IMR-90 (cell line): ENCODE measurements around the gene RPS6KA2. TPM values are rescaled to one million over a fixed set of nuclear protein-coding genes. Genes with fewer than 3 reads are reported as not detected.

ENCODE experiments used
- ATAC-seq: fragments of 200-7000 bp; cut with Tn5 transposase; 2 replicates; pipeline ENCODE4 v1.9.1; 2020; ENCODE audit warnings: low read depth, mild to moderate bottlenecking, moderate library complexity
- BruUV-seq: library from RNA; stranded (reverse); fragments of 400-500 nt; replicated peaks from 2 replicates; lab custom pipeline; 2021; lab: Mats Ljungman, UMichigan
- CTCF ChIA-PET: fragments of 300-600 bp; formaldehyde crosslinking; extraction: SDS; loops from one replicate; lab custom pipeline; 2021; ENCODE audit warnings: antibody characterized with exemption; lab: Yijun Ruan, JAX
- POLR2A ChIA-PET: fragments of 300-600 bp; sonication (Branson Sonifier 250); formaldehyde crosslinking; loops from one replicate; lab custom pipeline; 2022; ENCODE audit warnings: antibody characterized with exemption; ENCODE audit not compliant: unreplicated experiment; lab: Charles Lee
- DNase-seq: peaks from one replicate; pipeline ENCODE4 v3.0.0; 2013
- H2AFZ ChIP-seq: replicated peaks from 2 replicates; pipeline ENCODE3; 2013; ENCODE audit warnings: low read length, mild to moderate bottlenecking; ENCODE audit not compliant: poor library complexity
- H2AK5ac ChIP-seq: 2 replicates; pipeline ENCODE4 v1.6.1; 2013; ENCODE audit warnings: low read depth, low read length, inconsistent platforms
- H2AK9ac ChIP-seq: replicated peaks from 2 replicates; pipeline ENCODE3; 2013; ENCODE audit warnings: mild to moderate bottlenecking, low read depth, low read length, moderate library complexity; ENCODE audit not compliant: poor library complexity
- H2BK120ac ChIP-seq: 2 replicates; pipeline ENCODE4 v1.6.1; 2013; ENCODE audit warnings: low read depth, low read length, inconsistent platforms
- H2BK15ac ChIP-seq: 3 replicates; pipeline ENCODE4 v1.6.1; 2013; ENCODE audit warnings: low read depth, low read length, inconsistent platforms
- H2BK20ac ChIP-seq: 2 replicates; pipeline ENCODE4 v1.6.1; 2013; ENCODE audit warnings: low read depth, mild to moderate bottlenecking, inconsistent platforms, low read length, moderate library complexity
- H2BK5ac ChIP-seq: 2 replicates; pipeline ENCODE4 v1.6.1; 2013; ENCODE audit warnings: mild to moderate bottlenecking, low read depth, low read length, inconsistent platforms; ENCODE audit not compliant: poor library complexity, severe bottlenecking
- H3K14ac ChIP-seq: replicated peaks from 2 replicates; pipeline ENCODE4 v1.6.1; 2013; ENCODE audit warnings: low read depth, low read length, inconsistent platforms
- H3K18ac ChIP-seq: 2 replicates; pipeline ENCODE4 v1.6.1; 2013; ENCODE audit warnings: low read depth, low read length, control low read depth
- H3K23ac ChIP-seq: 2 replicates; pipeline ENCODE4 v1.6.1; 2013; ENCODE audit warnings: low read depth, low read length, inconsistent platforms
- H3K27ac ChIP-seq: 2 replicates; pipeline ENCODE4 v1.5.1; 2013; ENCODE audit warnings: mild to moderate bottlenecking, control low read depth, low read length; ENCODE audit not compliant: insufficient read depth
- H3K27me3 ChIP-seq: 2 replicates; pipeline ENCODE4 v1.6.1; 2013; ENCODE audit warnings: low read length; ENCODE audit not compliant: control insufficient read depth, insufficient read depth
- H3K36me3 ChIP-seq: 2 replicates; pipeline ENCODE4 v1.6.1; 2013; ENCODE audit warnings: low read length, mixed read lengths; ENCODE audit not compliant: control insufficient read depth, insufficient read depth
- H3K4ac ChIP-seq: 2 replicates; pipeline ENCODE4 v1.6.1; 2013; ENCODE audit warnings: low read depth, low read length, inconsistent platforms
- H3K4me1 ChIP-seq: 2 replicates; pipeline ENCODE4 v1.6.1; 2013; ENCODE audit warnings: low read length, mixed read lengths; ENCODE audit not compliant: control insufficient read depth, insufficient read depth
- H3K4me2 ChIP-seq: 2 replicates; pipeline ENCODE4 v1.6.1; 2013; ENCODE audit warnings: low read depth, mild to moderate bottlenecking, control low read depth, low read length, moderate library complexity
- H3K4me3 ChIP-seq: 2 replicates; pipeline ENCODE4 v1.5.1; 2013; ENCODE audit warnings: low read depth, mild to moderate bottlenecking, control low read depth, low read length, moderate library complexity; ENCODE audit not compliant: insufficient read depth
- H3K56ac ChIP-seq: 2 replicates; pipeline ENCODE4 v1.6.1; 2013; ENCODE audit warnings: low read length, inconsistent platforms; ENCODE audit not compliant: insufficient read depth; ENCODE audit errors: extremely low read depth
- H3K79me1 ChIP-seq, 2 experiments: 2 replicates each; pipeline ENCODE4 v1.6.1; 2013; ENCODE audit warnings: low read length in 2 of 2, inconsistent platforms in 1 of 2, low read depth in 1 of 2
- H3K9ac ChIP-seq: 2 replicates; pipeline ENCODE4 v1.6.1; 2013; ENCODE audit warnings: low read depth, low read length, control low read depth
- H3K9me1 ChIP-seq: 2 replicates; pipeline ENCODE4 v1.6.1; 2013; ENCODE audit warnings: low read length, inconsistent platforms; ENCODE audit not compliant: insufficient read depth
- H3K9me3 ChIP-seq: 2 replicates; pipeline ENCODE4 v1.6.1; 2013; ENCODE audit warnings: low read length; ENCODE audit not compliant: control insufficient read depth, insufficient read depth
- H4K20me1 ChIP-seq: 2 replicates; pipeline ENCODE4 v1.6.1; 2013; ENCODE audit warnings: low read length, inconsistent platforms; ENCODE audit not compliant: insufficient read depth
- H4K5ac ChIP-seq: 2 replicates; pipeline ENCODE4 v1.6.1; 2013; ENCODE audit warnings: mild to moderate bottlenecking, low read depth, low read length, control low read depth
- H4K8ac ChIP-seq, 2 experiments: 2 replicates each; pipeline ENCODE4 v1.6.1; 2013; ENCODE audit warnings: low read depth in 2 of 2, low read length in 2 of 2, control low read depth in 1 of 2, inconsistent platforms in 1 of 2
- H4K91ac ChIP-seq: 2 replicates; pipeline ENCODE4 v1.6.1; 2013; ENCODE audit warnings: low read depth, low read length, inconsistent platforms; ENCODE audit not compliant: insufficient read depth
- BHLHE40 ChIP-seq: fragments of 150-350 bp; IDR thresholded peaks from 2 replicates; pipeline ENCODE4 v1.6.1; 2016; ENCODE audit warnings: mild to moderate bottlenecking, low read depth, low read length
- CEBPB ChIP-seq: IDR thresholded peaks from 2 replicates; pipeline ENCODE4 v1.6.1; 2012; ENCODE audit warnings: low read depth, low read length, improper control_type of control experiment
- CHD1 ChIP-seq: IDR thresholded peaks from 2 replicates; pipeline ENCODE4 v1.6.1; 2012; ENCODE audit warnings: low read depth, low read length, improper control_type of control experiment
- FOS ChIP-seq: fragments of 150-350 bp; IDR thresholded peaks from 2 replicates; pipeline ENCODE4 v1.6.1; 2016; ENCODE audit warnings: low read depth, low read length
- MAFK ChIP-seq: IDR thresholded peaks from 2 replicates; pipeline ENCODE4 v1.6.1; 2012; ENCODE audit warnings: low read depth, low read length, improper control_type of control experiment
- MAZ ChIP-seq: IDR thresholded peaks from 2 replicates; pipeline ENCODE4 v1.6.1; 2012; ENCODE audit warnings: low read depth, mild to moderate bottlenecking, low read length, improper control_type of control experiment, moderate library complexity, borderline replicate concordance
- MXI1 ChIP-seq: IDR thresholded peaks from 2 replicates; pipeline ENCODE4 v1.6.1; 2012; ENCODE audit warnings: low read depth, mild to moderate bottlenecking, low read length, moderate library complexity, borderline replicate concordance
- NFE2L2 ChIP-seq: fragments of 150-350 bp; IDR thresholded peaks from 2 replicates; pipeline ENCODE4 v1.6.1; 2016; ENCODE audit warnings: low read depth, mild to moderate bottlenecking, low read length
- POLR2A ChIP-seq: IDR thresholded peaks from 2 replicates; pipeline ENCODE4 v1.6.1; 2012; ENCODE audit warnings: mild to moderate bottlenecking, low read depth, low read length
- RAD21 ChIP-seq: IDR thresholded peaks from 2 replicates; pipeline ENCODE4 v1.6.1; 2012; ENCODE audit warnings: low read length, improper control_type of control experiment
- RCOR1 ChIP-seq: IDR thresholded peaks from 2 replicates; pipeline ENCODE4 v1.6.1; 2012; ENCODE audit warnings: mild to moderate bottlenecking, low read length, improper control_type of control experiment; ENCODE audit not compliant: insufficient replicate concordance
- RFX5 ChIP-seq: IDR thresholded peaks from 2 replicates; pipeline ENCODE4 v1.8.0; 2012; ENCODE audit warnings: low read depth, mild to moderate bottlenecking, low read length, moderate library complexity
- SMC3 ChIP-seq: fragments of 150-350 bp; IDR thresholded peaks from 2 replicates; pipeline ENCODE4 v1.6.1; 2016; ENCODE audit warnings: low read depth, mild to moderate bottlenecking, antibody characterized with exemption, low read length, moderate library complexity
- USF2 ChIP-seq: fragments of 150-350 bp; IDR thresholded peaks from 2 replicates; pipeline ENCODE4 v1.6.1; 2017; ENCODE audit warnings: mild to moderate bottlenecking, antibody characterized with exemption, low read length, low read depth
- WGBS, 2 experiments: methylation state at CpG; one replicate each; pipeline versions ENCODE4 v1.1.5 to v1.1.7; 2013; ENCODE audit warnings: missing lambda C conversion rate in 2 of 2; ENCODE audit not compliant: insufficient read length in 1 of 2; ENCODE audit errors: extremely low coverage in 2 of 2; 5-methylcytosine and 5-hydroxymethylcytosine counted together
- dilution Hi-C: fragments of 300-500 bp; cut with HindIII; formaldehyde crosslinking; loops from one replicate; pipeline ENCODE4 v1.14.3; 2018; ENCODE audit warnings: low sequenced_read_pairs; ENCODE audit not compliant: unreplicated experiment
- in situ Hi-C: fragments of 300-500 bp; cut with MboI; formaldehyde crosslinking; loops from 3 replicates; pipeline ENCODE4 v1.14.3; 2019; ENCODE audit warnings: low sequenced_read_pairs, inconsistent platforms, mixed read lengths
- intact Hi-C: fragments of 100-400 bp; cut with micrococcal nuclease; formaldehyde crosslinking; loops from 2 replicates; pipeline ENCODE4 v1.10.0; 2022
- polyA plus RNA-seq, 3 experiments: library from polyadenylated mRNA; depleted of rRNA; stranded (reverse); fragments of >200 nt; gene quantifications; 2 replicates each; pipeline ENCODE4 v1.2.3, GENCODE V29; 2012; ENCODE audit warnings: low replicate concordance in 1 of 3
- total RNA-seq: library from RNA; depleted of rRNA; stranded (reverse); fragments of >200 nt; gene quantifications from 2 replicates; pipeline ENCODE4 v1.2.3, GENCODE V29; 2012
- TF ChIP-seq, protein P1 (sequence below): conservative IDR thresholded peaks from 2 replicates; pipeline ENCODE4 v1.5.1; 2012; ENCODE audit warnings: mild to moderate bottlenecking, low read depth, low read length, improper control_type of control experiment

Gene RPS6KA2
- total and polyA plus RNA-seq, 2 of the 4 experiments (the other 2 are of a cell fraction): 26.9 to 31.3 TPM

DNA sequence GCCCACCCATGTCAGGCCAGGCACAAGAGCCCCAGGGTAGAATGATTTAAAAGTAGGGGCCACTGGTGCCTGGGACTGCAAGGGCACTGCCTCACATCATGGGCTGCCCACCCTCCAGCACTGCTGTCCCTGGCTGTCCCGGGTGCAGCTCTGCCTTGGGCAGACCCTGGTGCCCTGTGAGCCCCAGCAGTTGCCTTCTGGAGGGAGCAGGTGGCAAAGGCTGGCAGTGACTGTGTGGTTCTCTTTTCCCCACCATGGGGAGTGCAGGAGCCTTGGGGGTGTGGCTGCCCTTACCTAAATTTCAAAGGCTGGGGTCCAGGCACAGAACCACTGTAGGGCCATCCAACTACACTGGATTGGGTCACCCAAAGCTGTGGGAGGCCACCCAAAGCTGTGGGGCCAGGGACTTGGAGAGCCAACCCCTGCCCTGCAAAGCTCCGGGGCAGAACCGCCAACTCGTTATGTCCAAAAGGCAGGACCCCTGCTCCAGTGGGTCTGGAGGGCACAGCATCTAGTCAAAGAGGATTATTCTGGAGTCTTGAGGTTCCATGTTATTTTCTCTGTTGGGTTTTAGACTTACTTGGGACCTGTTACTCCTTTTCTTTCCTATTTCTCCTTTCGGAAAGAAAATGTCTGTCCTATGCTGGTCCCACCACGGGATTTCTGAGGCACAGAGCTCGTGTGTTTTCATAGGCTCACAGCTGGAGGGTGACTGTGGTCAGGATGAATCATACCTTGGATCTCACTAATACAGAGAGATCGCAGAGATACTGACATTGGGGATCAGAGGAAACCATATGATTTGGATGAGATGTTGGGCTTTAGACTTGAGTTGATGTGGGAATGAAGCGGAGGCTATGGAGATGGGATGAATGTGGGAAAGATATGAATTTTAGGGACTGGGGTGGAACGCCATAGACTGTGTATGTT, 105.9 kb downstream of the RPS6KA2 start:
- Histone ChIP-seq H4K8ac (no peak overlapping the region), H3K4me3 (no peak overlapping the region), H2BK120ac (no peak overlapping the region), H2BK15ac (no peak overlapping the region), H2AK5ac (no peak overlapping the region), H3K9me3 (no peaks in the 10 kb centered on the region), H3K14ac (no peak overlapping the region), H4K20me1 (peaks cover 4% of the 10 kb centered on the region; the same call in 1 of the 2 replicates), H3K27me3 (no peaks in the 10 kb centered on the region), H3K4me1 (peaks cover 4% of the 10 kb centered on the region), H2AK9ac (no peak overlapping the region), H3K56ac (no peak overlapping the region), H2AFZ (no peak overlapping the region), H3K18ac (no peak overlapping the region), H3K79me1 (peaks cover 0 to 7% of the 10 kb centered on the region in 2 experiments; a peak in 1 of 4 replicates), H3K4me2 (no peak overlapping the region), H2BK5ac (no peak overlapping the region), H3K27ac (no peak overlapping the region), H3K23ac (no peak overlapping the region), H3K9ac (no peak overlapping the region), H4K5ac (no peak overlapping the region), H3K36me3 (peaks cover 33% of the 10 kb centered on the region), H2BK20ac (no peak overlapping the region), H4K91ac (no peak overlapping the region), H3K9me1 (peaks cover 4% of the 10 kb centered on the region), H3K4ac (no peak overlapping the region)
- intact Hi-C loops (no loop called here), in situ Hi-C loops (no loop called here), dilution Hi-C loops (no loop called here)
- 80% methylated on average over 1 of the region's 10 CpGs; no CpG with 5 or more reads in 1 of the 2 experiments for WGBS, 2 experiments
- BruUV-seq: no TSS peak
- ATAC-seq (no peak), DNase-seq (peak; percentile 50)
- ChIA-PET CTCF (no interaction called here), POLR2A (interaction anchor here (0.6 kb wide), 1 partner anchor 29 kb away, joined by 5 read pairs; no protein-coding TSS in a partner anchor)
- TF ChIP-seq MAZ (no peak), FOS (no peak), USF2 (no peak), SMC3 (no peak), RAD21 (no peak), RFX5 (no peak), CHD1 (no peak), RCOR1 (no peak), POLR2A (no peak), NFE2L2 (no peak), MAFK (no peak), BHLHE40 (no peak), CEBPB (no peak), MXI1 (no peak)
- TF ChIP-seq, protein P1, sequence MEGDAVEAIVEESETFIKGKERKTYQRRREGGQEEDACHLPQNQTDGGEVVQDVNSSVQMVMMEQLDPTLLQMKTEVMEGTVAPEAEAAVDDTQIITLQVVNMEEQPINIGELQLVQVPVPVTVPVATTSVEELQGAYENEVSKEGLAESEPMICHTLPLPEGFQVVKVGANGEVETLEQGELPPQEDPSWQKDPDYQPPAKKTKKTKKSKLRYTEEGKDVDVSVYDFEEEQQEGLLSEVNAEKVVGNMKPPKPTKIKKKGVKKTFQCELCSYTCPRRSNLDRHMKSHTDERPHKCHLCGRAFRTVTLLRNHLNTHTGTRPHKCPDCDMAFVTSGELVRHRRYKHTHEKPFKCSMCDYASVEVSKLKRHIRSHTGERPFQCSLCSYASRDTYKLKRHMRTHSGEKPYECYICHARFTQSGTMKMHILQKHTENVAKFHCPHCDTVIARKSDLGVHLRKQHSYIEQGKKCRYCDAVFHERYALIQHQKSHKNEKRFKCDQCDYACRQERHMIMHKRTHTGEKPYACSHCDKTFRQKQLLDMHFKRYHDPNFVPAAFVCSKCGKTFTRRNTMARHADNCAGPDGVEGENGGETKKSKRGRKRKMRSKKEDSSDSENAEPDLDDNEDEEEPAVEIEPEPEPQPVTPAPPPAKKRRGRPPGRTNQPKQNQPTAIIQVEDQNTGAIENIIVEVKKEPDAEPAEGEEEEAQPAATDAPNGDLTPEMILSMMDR: no peak
